ENCODE measurements around the gene ATP6V0D1. TPM values are rescaled to one million over a fixed set of nuclear protein-coding genes. Genes with fewer than 3 reads are reported as not detected.

Gene ATP6V0D1
- polyA plus RNA-seq, 1 of the 3 experiments (the other 2 are of a cell fraction) = 135 TPM

DNA sequence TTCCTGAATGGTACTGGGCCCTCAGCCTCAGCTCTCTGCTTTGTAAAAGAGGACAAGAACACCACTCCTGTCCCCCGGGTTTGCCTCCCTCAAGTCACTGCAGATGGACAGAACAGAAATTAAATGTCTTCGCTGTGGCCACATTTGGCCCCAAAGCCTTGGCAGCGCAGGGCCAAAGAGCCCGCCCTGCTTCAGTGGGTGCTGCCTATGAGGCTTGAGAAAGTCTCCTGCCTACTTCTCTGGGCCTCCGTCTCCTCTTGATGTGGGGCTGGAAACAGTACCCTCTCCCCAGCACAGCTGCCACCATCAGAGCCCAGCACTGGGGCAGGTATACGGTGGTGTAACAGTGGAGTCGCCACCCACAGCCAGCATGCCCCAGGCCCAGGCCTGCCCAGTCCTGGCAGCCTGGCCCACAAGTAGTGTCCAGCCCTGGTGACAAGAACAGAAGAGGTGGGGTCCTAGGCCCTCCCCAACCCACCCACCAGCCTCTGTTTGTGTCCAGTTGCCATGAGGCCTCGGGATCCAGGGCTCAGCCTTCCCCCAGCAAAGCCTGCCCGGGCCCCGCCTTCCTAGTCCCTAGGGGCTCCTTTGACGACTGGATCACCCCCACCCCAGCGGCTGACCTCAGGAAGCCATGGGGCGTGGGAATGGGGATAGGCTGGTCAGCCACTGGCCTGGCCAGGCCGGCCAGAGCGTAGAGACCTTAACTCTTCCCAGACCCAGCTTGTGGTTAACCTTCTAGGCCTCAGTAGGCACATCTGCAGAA, 83.7 kb downstream of the ATP6V0D1 start:
- Histone ChIP-seq H2AFZ (ENCODE audit: low read depth) (no peak overlapping the region), H3K36me3 (replicated peaks in 1 of 2; ENCODE audit: control insufficient read depth in 1 of 2, insufficient read depth in 2 of 2, low read length in 1 of 2) (no peaks in the 10 kb centered on the region), H3K4me2 (no peak overlapping the region), H3K9me2 (no peaks in the 10 kb centered on the region), H3K79me2 (ENCODE audit: insufficient read depth) (no peaks in the 10 kb centered on the region), H3K4me3 (ENCODE audit: low read depth in 2 of 2, low read length in 1 of 2) (no peak overlapping the region), H4K20me1 (ENCODE audit: insufficient read depth) (no peaks in the 10 kb centered on the region), H3K27ac (ENCODE audit: low read depth in 2 of 2, low read length in 1 of 2) (peak overlapping the region in 1 of 2 experiments; percentile 45; a peak in 3 of 4 replicates), H3K9ac (no peak overlapping the region), H3K4me1 (ENCODE audit: control insufficient read depth in 1 of 2, insufficient read depth in 2 of 2, low read depth in 1 of 2, low read length in 1 of 2) (peaks cover 10 to 56% of the 10 kb centered on the region in 2 experiments; a peak in 2 of 4 replicates), H3F3A (replicated peaks; ENCODE audit: insufficient read depth) (peaks cover 5% of the 10 kb centered on the region), H3K9me3 (no peaks in the 10 kb centered on the region), H3K27me3 (ENCODE audit: insufficient read depth) (no peaks in the 10 kb centered on the region)
- CTCF ChIA-PET = interaction anchor here (1.1 kb wide), 2 partner anchors 30 to 69 kb away, joined by 3 read pairs; no protein-coding TSS in a partner anchor
- DNase-seq = no peak
- TF ChIP-seq RXRA (IDR thresholded peaks at IDR 0.05; ENCODE audit: borderline replicate concordance, low read depth) = no peak
- POLR2A ChIA-PET = interaction anchor here (1.1 kb wide), 1 partner anchor 8 kb away, joined by 6 read pairs; no protein-coding TSS in a partner anchor
- WGBS (ENCODE audit: low lambda C conversion rate) = 97% methylated on average over 9 of the region's 15 CpGs

DNA sequence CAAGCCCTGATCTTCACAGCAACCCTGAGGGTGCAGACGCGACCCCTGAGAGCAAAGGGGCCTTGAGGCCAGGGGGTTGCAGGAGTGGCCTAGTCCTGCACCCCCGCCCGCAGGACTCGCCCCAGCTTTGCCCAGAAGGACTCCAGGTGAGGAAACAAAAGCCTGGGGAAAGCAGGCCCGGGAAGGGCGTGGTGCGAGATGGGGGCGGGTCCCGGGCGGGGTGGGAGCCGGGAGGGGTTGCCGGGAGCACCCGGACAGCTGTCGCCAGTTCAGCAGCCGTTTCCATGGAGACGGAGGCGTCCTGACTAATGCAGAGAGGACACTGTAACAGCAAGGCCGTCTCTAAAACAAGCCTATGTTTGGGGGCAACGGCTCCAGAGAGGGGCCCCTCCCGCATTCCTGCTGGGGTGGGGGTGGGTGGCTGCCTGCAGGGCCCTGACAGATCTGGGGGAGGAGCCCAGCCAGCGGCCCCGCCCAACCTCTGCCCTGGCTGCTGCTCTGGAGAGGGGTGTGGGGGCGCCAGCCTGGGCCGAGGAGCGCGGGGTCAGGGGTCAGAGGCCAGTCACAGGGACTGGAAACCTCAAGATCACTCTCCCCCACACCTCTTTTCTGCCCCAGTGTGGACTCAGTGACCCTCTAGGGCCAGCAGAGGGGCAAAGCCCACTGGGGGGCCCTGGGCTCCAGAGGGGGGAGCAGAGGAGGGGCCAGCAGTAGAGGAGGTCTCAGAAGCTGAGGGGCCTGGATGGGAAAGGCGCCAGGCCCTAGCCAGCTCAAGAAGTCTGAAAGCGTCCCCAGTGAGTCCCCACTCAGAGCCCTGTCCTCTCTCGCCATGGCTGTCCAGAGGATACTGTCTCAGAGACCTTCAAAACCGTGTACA, 84.6 kb downstream of the ATP6V0D1 start:
- POLR2A ChIA-PET = interaction anchor here (0.6 to 1.1 kb wide), 2 partner anchors 9 to 400 kb away, joined by 3 to 6 read pairs; no protein-coding TSS in a partner anchor
- CTCF ChIA-PET = interaction anchor here (1.1 kb wide), 2 partner anchors 31 to 70 kb away, joined by 3 read pairs; no protein-coding TSS in a partner anchor
- Histone ChIP-seq H3K9ac (peak overlapping the region; percentile 28; the same call in 1 of the 2 replicates), H3K4me3 (ENCODE audit: low read depth in 2 of 2, low read length in 1 of 2) (no peak overlapping the region), H3K36me3 (replicated peaks in 1 of 2; ENCODE audit: control insufficient read depth in 1 of 2, insufficient read depth in 2 of 2, low read length in 1 of 2) (no peaks in the 10 kb centered on the region), H3K9me2 (no peaks in the 10 kb centered on the region), H3K4me2 (peak overlapping the region; percentile 50), H4K20me1 (ENCODE audit: insufficient read depth) (no peaks in the 10 kb centered on the region), H3K79me2 (ENCODE audit: insufficient read depth) (no peaks in the 10 kb centered on the region), H3K9me3 (no peaks in the 10 kb centered on the region), H3K27me3 (ENCODE audit: insufficient read depth) (no peaks in the 10 kb centered on the region), H3K27ac (ENCODE audit: low read depth in 2 of 2, low read length in 1 of 2) (peak overlapping the region in 1 of 2 experiments; percentile 51; a peak in 3 of 4 replicates), H3F3A (replicated peaks; ENCODE audit: insufficient read depth) (peaks cover 5% of the 10 kb centered on the region), H3K4me1 (ENCODE audit: control insufficient read depth in 1 of 2, insufficient read depth in 2 of 2, low read depth in 1 of 2, low read length in 1 of 2) (peaks cover 10 to 64% of the 10 kb centered on the region in 2 experiments; a peak in 2 of 4 replicates), H2AFZ (ENCODE audit: low read depth) (no peak overlapping the region)
- peak; percentile 87 for DNase-seq
- WGBS (ENCODE audit: low lambda C conversion rate) = 51% methylated on average over 14 of the region's 31 CpGs
- TF ChIP-seq RCOR1 (IDR thresholded peaks at IDR 0.05; ENCODE audit: low read length) (no peak), EZH2phosphoT487 (IDR thresholded peaks at IDR 0.05; ENCODE audit: borderline replicate concordance, low read depth) (no peak), MXI1 (IDR thresholded peaks at IDR 0.05; ENCODE audit: low read depth, low read length) (no peak), GABPA (IDR thresholded peaks at IDR 0.05; ENCODE audit: low read depth) (no peak), EP300 (IDR thresholded peaks at IDR 0.05; ENCODE audit: borderline replicate concordance in 1 of 2, low read depth in 1 of 2, low read length in 1 of 2) (no peak), NRF1 (IDR thresholded peaks at IDR 0.05; ENCODE audit: low read depth, low read length) (no peak), TCF12 (IDR thresholded peaks at IDR 0.05) (no peak), SMC3 (IDR thresholded peaks at IDR 0.05; ENCODE audit: low read depth, low read length) (no peak), GATA2 (CRISPR knock-in tag; IDR thresholded peaks at IDR 0.05) (no peak), YY1 (IDR thresholded peaks at IDR 0.05; ENCODE audit: low read depth) (no peak), FOXM1 (IDR thresholded peaks at IDR 0.05; ENCODE audit: low read depth) (no peak), RFX5 (IDR thresholded peaks at IDR 0.05; ENCODE audit: low read length) (no peak), TEAD4 (IDR thresholded peaks at IDR 0.05; ENCODE audit: borderline replicate concordance, insufficient read depth) (no peak), FOXJ3 (CRISPR knock-in tag; IDR thresholded peaks at IDR 0.05) (no peak), ELF1 (IDR thresholded peaks at IDR 0.05) (no peak)
- TF ChIP-seq, protein P1, sequence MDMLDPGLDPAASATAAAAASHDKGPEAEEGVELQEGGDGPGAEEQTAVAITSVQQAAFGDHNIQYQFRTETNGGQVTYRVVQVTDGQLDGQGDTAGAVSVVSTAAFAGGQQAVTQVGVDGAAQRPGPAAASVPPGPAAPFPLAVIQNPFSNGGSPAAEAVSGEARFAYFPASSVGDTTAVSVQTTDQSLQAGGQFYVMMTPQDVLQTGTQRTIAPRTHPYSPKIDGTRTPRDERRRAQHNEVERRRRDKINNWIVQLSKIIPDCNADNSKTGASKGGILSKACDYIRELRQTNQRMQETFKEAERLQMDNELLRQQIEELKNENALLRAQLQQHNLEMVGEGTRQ (IDR thresholded peaks at IDR 0.05; ENCODE audit: borderline replicate concordance, low read depth, low read length) = no peak
- TF ChIP-seq, protein P2, sequence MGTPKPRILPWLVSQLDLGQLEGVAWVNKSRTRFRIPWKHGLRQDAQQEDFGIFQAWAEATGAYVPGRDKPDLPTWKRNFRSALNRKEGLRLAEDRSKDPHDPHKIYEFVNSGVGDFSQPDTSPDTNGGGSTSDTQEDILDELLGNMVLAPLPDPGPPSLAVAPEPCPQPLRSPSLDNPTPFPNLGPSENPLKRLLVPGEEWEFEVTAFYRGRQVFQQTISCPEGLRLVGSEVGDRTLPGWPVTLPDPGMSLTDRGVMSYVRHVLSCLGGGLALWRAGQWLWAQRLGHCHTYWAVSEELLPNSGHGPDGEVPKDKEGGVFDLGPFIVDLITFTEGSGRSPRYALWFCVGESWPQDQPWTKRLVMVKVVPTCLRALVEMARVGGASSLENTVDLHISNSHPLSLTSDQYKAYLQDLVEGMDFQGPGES (IDR thresholded peaks at IDR 0.05; ENCODE audit: low read depth, low read length) = no peak

All from SK-N-SH (cell line).